Kidney epithelial cell (primary cell): ENCODE measurements around the gene UPK3B. TPM values are rescaled to one million over a fixed set of nuclear protein-coding genes. Genes with fewer than 3 reads are reported as not detected.
"Not testable (repeated sequence)": the region's sequence is repeated elsewhere in the genome, so short reads cannot be mapped to it uniquely, and the experiment has no call there.

Experiments
- DNase-seq: peaks from one replicate; pipeline ENCODE4 v3.0.0-alpha.2; 2010; ENCODE audit warnings: low read depth
- H3K27me3 ChIP-seq: 2 replicates; pipeline ENCODE4 v1.6.0; 2011; ENCODE audit warnings: low read length; ENCODE audit not compliant: control insufficient read depth, insufficient read depth
- H3K36me3 ChIP-seq: 2 replicates; pipeline ENCODE4 v1.5.1; 2011; ENCODE audit warnings: low read length; ENCODE audit not compliant: control insufficient read depth, insufficient read depth
- H3K4me3 ChIP-seq: 2 replicates; pipeline ENCODE4 v1.5.1; 2011; ENCODE audit warnings: low read depth, mild to moderate bottlenecking, control low read depth, low read length
- CTCF ChIP-seq: IDR thresholded peaks from 2 replicates; pipeline ENCODE4 v1.5.1; 2011; ENCODE audit warnings: mild to moderate bottlenecking, moderate library complexity, low read length, control low read depth, inconsistent platforms; ENCODE audit not compliant: insufficient read depth, poor library complexity, severe bottlenecking
- total RNA-seq: library from RNA; depleted of rRNA; stranded (reverse); fragments of >200 nt; gene quantifications from 2 replicates; pipeline ENCODE4 v1.2.3, GENCODE V29; 2015

UPK3B gene
- total RNA-seq, 1 donor from 2014 or later: not detected

DNA sequence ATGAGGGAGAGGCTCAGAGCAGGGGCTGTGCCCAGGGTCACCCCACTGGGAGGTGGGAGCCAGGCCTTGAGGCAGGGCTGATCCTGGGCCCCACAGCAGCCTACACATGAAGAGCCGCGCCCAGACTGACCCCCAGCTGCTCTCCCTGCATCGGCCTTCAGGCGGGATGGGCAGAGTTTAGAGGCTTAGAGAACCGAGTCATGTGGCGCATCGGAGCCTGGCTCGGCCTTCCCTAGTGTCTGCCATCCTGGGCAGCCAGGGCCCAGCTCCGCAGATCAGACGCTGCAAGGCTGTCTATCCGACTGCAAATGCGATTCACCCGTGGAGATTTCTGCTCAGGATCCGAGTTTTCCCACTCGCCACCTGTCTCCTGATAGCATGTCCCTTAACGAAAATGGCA is 7.5 kb upstream of the UPK3B start:
- not testable (repeated sequence) for H3K4me3 ChIP-seq, DNase-seq, H3K27me3 ChIP-seq, H3K36me3 ChIP-seq

GRCh38 chr7:76503244-76503643 is 7.1 kb upstream of the UPK3B start:
- not testable (repeated sequence) for H3K36me3 ChIP-seq, H3K27me3 ChIP-seq, DNase-seq, H3K4me3 ChIP-seq

- H3K36me3 ChIP-seq, H3K4me3 ChIP-seq, DNase-seq, H3K27me3 ChIP-seq: not testable (repeated sequence)
Observed at GRCh38 chr7:76504351-76505167, 5.8 kb upstream of the UPK3B start.

- TF ChIP-seq CTCF: no peak
- no peak for DNase-seq
- no peaks in the 10 kb centered on the region for H3K27me3 ChIP-seq
- no peaks in the 10 kb centered on the region for H3K36me3 ChIP-seq
- H3K4me3 ChIP-seq: no peak overlapping the region
Observed at GRCh38 chr7:76505168-76506080, 4.9 kb upstream of the UPK3B start.

GRCh38 chr7:76506081-76506440 is 4.3 kb upstream of the UPK3B start:
- TF ChIP-seq CTCF: no peak
- Histone ChIP-seq H3K4me3 (no peak overlapping the region), H3K36me3 (no peaks in the 10 kb centered on the region), H3K27me3 (no peaks in the 10 kb centered on the region)
- DNase-seq: no peak

- H3K4me3 ChIP-seq, DNase-seq, H3K27me3 ChIP-seq, H3K36me3 ChIP-seq: not testable (repeated sequence)
Observed at GRCh38 chr7:76506643-76507042, 3.7 kb upstream of the UPK3B start.

DNA sequence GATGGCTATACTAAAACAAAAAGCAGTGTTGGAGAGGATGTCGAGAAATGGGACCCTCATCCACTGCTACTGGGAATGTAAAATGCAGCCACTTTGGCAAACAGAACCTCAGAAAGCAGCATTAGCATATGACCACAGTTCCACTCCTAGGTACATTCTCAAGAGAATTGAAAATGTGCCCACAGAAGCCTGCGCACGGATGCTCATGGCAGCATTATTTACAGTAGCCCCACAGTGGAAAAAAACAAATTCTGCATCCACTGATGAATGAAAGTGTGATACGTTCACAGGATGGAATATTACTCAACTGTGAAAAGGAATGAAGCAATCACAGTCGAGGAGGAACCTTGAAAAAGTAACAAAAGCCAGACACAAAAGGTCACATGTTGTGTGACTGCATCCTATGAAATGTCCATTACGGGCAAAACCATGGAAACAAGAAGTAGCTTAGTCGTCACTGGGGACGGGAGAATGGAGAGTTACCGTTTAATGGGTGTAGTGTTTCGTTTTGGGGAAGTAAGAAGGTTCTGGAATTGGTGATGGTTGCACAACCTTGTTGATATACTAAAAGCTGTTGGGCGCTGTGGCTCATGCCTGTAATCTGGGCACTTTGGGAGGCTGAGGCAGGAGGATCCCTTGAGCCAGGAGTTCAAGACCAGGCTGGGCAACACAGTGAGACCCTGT is 2.5 kb upstream of the UPK3B start:
- H3K4me3 ChIP-seq: no peak overlapping the region
- no peaks in the 10 kb centered on the region for H3K36me3 ChIP-seq
- no peaks in the 10 kb centered on the region for H3K27me3 ChIP-seq
- no peak for TF ChIP-seq CTCF
- no peak for DNase-seq

DNA sequence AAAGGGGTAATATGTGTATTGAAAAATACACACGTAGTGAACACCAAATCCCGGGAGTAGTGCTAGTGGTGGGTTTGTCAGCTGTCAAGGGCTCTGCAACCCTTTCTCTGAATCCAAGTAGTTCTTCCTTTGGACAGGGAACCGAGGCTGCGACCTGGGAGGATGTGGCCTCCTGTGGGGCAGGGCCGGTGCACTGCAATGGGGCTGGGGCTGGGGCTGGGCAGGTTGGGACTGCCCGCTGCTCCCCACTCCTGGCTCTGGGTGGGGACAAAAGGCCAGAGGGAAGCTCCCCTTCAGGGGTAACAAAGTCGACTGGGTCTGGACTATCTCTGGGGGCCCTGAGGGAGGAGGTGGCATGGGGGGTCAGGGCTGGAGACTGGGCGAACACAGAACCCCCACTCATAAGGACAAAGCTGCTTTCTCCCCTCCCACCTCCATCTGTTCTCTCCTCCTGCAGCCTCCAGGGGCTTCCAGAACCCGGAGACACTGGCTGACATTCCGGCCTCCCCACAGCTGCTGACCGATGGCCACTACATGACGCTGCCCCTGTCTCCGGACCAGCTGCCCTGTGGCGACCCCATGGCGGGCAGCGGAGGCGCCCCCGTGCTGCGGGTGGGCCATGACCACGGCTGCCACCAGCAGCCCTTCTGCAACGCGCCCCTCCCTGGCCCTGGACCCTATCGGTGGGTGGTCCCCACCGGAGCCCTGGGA is 1.0 kb downstream of the UPK3B start:
- not testable (repeated sequence) for H3K27me3 ChIP-seq, H3K36me3 ChIP-seq, H3K4me3 ChIP-seq, DNase-seq

- H3K27me3 ChIP-seq, H3K4me3 ChIP-seq, DNase-seq, H3K36me3 ChIP-seq: not testable (repeated sequence)
Observed at GRCh38 chr7:76511911-76512885, 1.8 kb downstream of the UPK3B start.
